Adrenal gland (tissue), 12 donors: Measurements from ENCODE around the gene LYPD6B. TPM values are rescaled to one million over a fixed set of nuclear protein-coding genes. Genes with fewer than 3 reads are reported as not detected.

ENCODE experiments used
- DNase-seq, 7 donors: peaks; one replicate each; pipeline ENCODE4 v3.0.0-alpha.2; 2019 to 2020
- H3K27ac ChIP-seq, 5 donors: fragments of 200-600 bp; sonication (generic) in 4 of 5; 1 replicate in 3 of 5; 2 replicates in 2 of 5; pipeline versions ENCODE4 v1.5.1 to v1.8.0; 2016 to 2020; ENCODE audit warnings: mild to moderate bottlenecking in 1 of 5
- H3K27me3 ChIP-seq: fragments of 200-600 bp; 2 replicates; pipeline ENCODE4 v1.8.0; 2021
- H3K36me3 ChIP-seq, 2 donors: fragments of 200-600 bp; replicated peaks in 1 of 2; 1 replicate in 1 of 2; 2 replicates in 1 of 2; pipeline versions ENCODE4 v1.5.1 to v1.8.0; 2018 to 2022
- H3K4me1 ChIP-seq, 2 donors: fragments of 200-600 bp; replicated peaks in 1 of 2; 1 replicate in 1 of 2; 2 replicates in 1 of 2; pipeline versions ENCODE4 v1.5.1 to v1.8.0; 2018 to 2021
- H3K4me3 ChIP-seq, 4 donors: fragments of 200-600 bp; sonication (generic) in 3 of 4; one replicate each; pipeline ENCODE4 v1.5.1; 2016 to 2018
- H3K9me3 ChIP-seq, 3 donors: fragments of 200-600 bp; sonication (generic) in 1 of 3; replicated peaks in 1 of 3; 1 replicate in 2 of 3; 2 replicates in 1 of 3; pipeline versions ENCODE4 v1.5.1 to v1.8.0; 2016 to 2021
- CTCF ChIP-seq, 6 experiments: fragments of 450-650 bp in 4 of 6; fragments of 200-600 bp in 2 of 6; sonication (generic) in 1 of 6; IDR thresholded peaks; 1 replicate in 5 of 6; 2 replicates in 1 of 6; pipeline versions ENCODE4 v1.5.1 to v1.8.0; 2016 to 2021; ENCODE audit warnings: antibody characterized with exemption in 6 of 6, mild to moderate bottlenecking in 2 of 6, moderate library complexity in 1 of 6
- POLR2A ChIP-seq, 2 donors: fragments of 450-650 bp; IDR thresholded peaks; one replicate each; pipeline ENCODE4 v1.6.1; 2017; ENCODE audit warnings: antibody characterized with exemption in 2 of 2, mild to moderate bottlenecking in 2 of 2, moderate library complexity in 1 of 2
- WGBS, 4 donors: extraction: QIAGEN DNeasy Blood & Tissue Kit in 2 of 4; methylation state at CpG; one replicate each; pipeline versions ENCODE4 v1.1.5 to v1.1.7; 2013 to 2017; 5-methylcytosine and 5-hydroxymethylcytosine counted together
- intact Hi-C, 2 donors: fragments of 100-400 bp; cut with DNase I; formaldehyde crosslinking; loops; one replicate each; pipeline versions ENCODE4 v1.14.1 to v1.15.0; 2022 to 2023
- polyA plus RNA-seq, 3 donors: library from polyadenylated mRNA; stranded (reverse); fragments of 200-250 nt in 2 of 3; fragments of 350-450 nt in 1 of 3; fragmentation: Illumina TruSeq in 1 of 3; extraction: RNeasy Lipid Tissue Mini Kit (QIAGEN cat#74804) in 1 of 3; gene quantifications; one replicate each; pipeline ENCODE4 v1.2.3, GENCODE V29; 2013 to 2014
- total RNA-seq, 9 donors: library from RNA; depleted of rRNA in 4 of 9; stranded (reverse); fragments of >200 nt in 4 of 9; fragments of 120-200 nt in 1 of 9; fragmentation: NEBNext Ultra II Directional in 1 of 9; extraction: Animal tissue kit (Norgen Biotek cat#: 25700) in 1 of 9; gene quantifications; one replicate each; pipeline versions ENCODE4 v1.1.0 to v1.2.4, GENCODE V29; 2013 to 2023
- donor health status: healthy with polysubstance abuse.
- donor health status: Bipolar disorder and iron deficiency.
- donor health status: DM: yes; HTN: yes; CAD: no.
- donor health status: DM: no; HTN: no; CAD: no.
- donor health status: DM: no; HTN: no; CAD: no.
- donor health status: DM: yes; HTN: yes; CAD: no.

The LYPD6B gene
- total and polyA plus RNA-seq, 12 donors: 0.15 to 0.98 (median 0.50) TPM; not detected in 2

GRCh38 chr2:149075853-149076252, 37.4 kb downstream of the LYPD6B start:
- WGBS, 4 donors: 57 to 67% (median 62%) methylated on average over 10 of the region's 10 CpGs
- intact Hi-C loops: no loop called here
- DNase-seq: no peak
- H3K27me3 ChIP-seq: no peaks in the 10 kb centered on the region
- H3K4me1 ChIP-seq: no peaks in the 10 kb centered on the region
- H3K27ac ChIP-seq: no peak overlapping the region
- TF ChIP-seq CTCF (IDR thresholded peaks at IDR 0.05): no peak
- TF ChIP-seq POLR2A (IDR thresholded peaks at IDR 0.05): no peak
- no peaks in the 10 kb centered on the region for H3K36me3 ChIP-seq
- no peak overlapping the region for H3K4me3 ChIP-seq
- no peaks in the 10 kb centered on the region for H3K9me3 ChIP-seq

DNA sequence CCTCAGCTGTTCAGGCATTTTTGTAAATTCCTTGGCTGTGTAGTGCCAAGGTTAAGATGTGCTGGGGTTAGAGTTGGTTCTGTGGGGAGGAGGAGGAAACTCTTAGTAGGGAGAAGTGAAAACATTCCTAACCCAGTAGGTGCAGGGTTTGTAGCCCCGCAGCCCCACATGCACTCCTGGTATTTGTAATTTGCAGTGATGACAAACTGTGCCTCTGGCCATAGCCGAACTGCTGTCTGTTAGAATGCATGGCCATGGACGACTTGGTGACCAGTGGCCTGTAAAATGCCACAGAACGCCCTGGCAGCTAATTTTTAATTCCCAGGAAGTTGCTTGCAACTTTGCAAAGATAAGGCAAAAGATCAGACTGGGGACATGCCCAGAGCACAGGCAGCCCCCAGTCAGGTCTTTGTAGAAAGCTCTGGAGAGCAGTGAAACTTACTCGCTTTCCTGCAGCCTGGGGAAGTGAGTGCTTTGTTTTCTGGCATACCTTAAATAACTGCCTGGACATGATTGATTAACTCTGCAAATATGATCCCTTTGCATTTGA, 38.4 kb downstream of the LYPD6B start:
- no peak overlapping the region for H3K27ac ChIP-seq
- 64 to 69% (median 67%) methylated on average over 5 of the region's 5 CpGs for WGBS, 4 donors
- H3K27me3 ChIP-seq: no peaks in the 10 kb centered on the region
- no peak overlapping the region for H3K4me3 ChIP-seq
- no peak for DNase-seq
- intact Hi-C loops: no loop called here
- TF ChIP-seq CTCF (IDR thresholded peaks at IDR 0.05): no peak
- no peak for TF ChIP-seq POLR2A (IDR thresholded peaks at IDR 0.05)
- no peaks in the 10 kb centered on the region for H3K4me1 ChIP-seq
- H3K9me3 ChIP-seq: no peaks in the 10 kb centered on the region
- H3K36me3 ChIP-seq: no peaks in the 10 kb centered on the region

DNA sequence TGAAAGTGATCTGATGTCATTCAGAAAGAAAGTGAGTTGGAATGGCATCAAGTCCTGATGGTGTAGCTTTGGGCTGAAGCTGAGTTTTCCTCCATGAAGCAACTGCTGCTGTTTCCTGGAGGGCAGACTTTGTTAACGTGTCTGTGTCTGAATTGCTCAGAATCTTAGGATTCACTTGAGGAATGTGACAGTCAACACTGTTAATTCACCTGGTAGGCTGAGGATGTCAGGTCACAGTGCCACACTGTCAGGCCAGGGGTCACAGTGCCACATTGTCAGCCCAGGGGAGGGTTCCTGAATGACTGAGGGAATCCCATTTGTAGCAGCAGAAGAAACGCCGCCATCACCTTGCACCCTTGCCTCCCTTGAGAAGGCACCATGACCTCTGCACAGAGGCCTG, 39.4 kb downstream of the LYPD6B start:
- intact Hi-C loops: no loop called here

DNA sequence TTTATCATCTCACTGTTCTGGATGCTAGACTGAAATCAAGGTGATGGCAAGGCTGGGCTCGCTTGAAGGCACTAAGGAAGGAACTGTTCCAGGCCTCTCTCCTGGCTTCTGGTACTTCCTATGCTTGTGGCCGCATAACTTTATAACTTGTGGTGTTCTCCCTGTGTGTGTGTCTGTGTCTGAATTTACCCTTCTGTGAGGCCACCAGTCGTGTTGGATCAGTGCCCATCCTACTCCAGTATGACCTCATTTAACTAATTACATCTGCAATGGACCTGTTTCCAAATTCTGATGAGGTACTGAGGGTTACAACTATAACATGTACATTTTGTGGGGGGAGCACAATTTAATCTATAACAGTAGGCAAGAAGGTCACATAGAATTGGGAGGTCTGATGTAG, 41.6 kb downstream of the LYPD6B start:
- no peak overlapping the region for H3K27ac ChIP-seq
- no peaks in the 10 kb centered on the region for H3K36me3 ChIP-seq
- no peak for TF ChIP-seq POLR2A (IDR thresholded peaks at IDR 0.05)
- no peak for TF ChIP-seq CTCF (IDR thresholded peaks at IDR 0.05)
- H3K4me3 ChIP-seq: no peak overlapping the region
- H3K9me3 ChIP-seq: no peaks in the 10 kb centered on the region
- no peak for DNase-seq
- H3K4me1 ChIP-seq: no peaks in the 10 kb centered on the region
- intact Hi-C loops: no loop called here
- H3K27me3 ChIP-seq: no peaks in the 10 kb centered on the region
- 60 to 71% (median 70%) methylated on average over 3 of the region's 3 CpGs for WGBS, 4 donors

More for the DNA sequence above, 39.4 kb downstream of the LYPD6B start:
- no peaks in the 10 kb centered on the region for H3K9me3 ChIP-seq
- no peak overlapping the region for H3K27ac ChIP-seq
- 66 to 74% (median 71%) methylated on average over 3 of the region's 3 CpGs for WGBS, 4 donors
- no peak overlapping the region for H3K4me3 ChIP-seq
- no peaks in the 10 kb centered on the region for H3K36me3 ChIP-seq
- no peak for TF ChIP-seq POLR2A (IDR thresholded peaks at IDR 0.05)
- no peak for DNase-seq
- H3K27me3 ChIP-seq: no peaks in the 10 kb centered on the region
- no peaks in the 10 kb centered on the region for H3K4me1 ChIP-seq

DNA sequence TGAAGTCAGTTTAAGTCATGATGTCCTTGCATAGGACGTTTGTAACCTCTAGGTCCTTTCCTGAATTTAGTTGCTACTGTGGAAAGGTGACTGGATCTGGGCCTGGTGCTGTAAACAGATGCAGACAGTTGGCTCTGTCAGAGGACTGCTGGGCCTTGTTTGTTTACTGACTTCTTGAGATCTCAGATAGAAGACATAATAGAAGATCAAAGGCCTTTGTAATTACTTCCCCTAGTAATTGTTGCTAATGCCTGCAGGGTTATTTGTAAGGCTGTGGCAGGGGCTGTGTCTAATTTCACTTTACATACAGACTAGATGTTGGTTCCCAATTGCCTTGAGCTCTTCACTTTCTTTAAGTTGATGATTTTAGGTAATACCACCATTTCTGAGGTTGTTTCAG, 42.5 kb downstream of the LYPD6B start:
- H3K36me3 ChIP-seq: no peaks in the 10 kb centered on the region
- no peak for DNase-seq
- intact Hi-C loops: no loop called here
- H3K4me1 ChIP-seq: no peaks in the 10 kb centered on the region
- H3K27me3 ChIP-seq: no peaks in the 10 kb centered on the region
- WGBS, 4 donors: 42 to 63% (median 53%) methylated on average over 1 of the region's 1 CpG
- H3K9me3 ChIP-seq: no peaks in the 10 kb centered on the region
- no peak overlapping the region for H3K27ac ChIP-seq
- no peak overlapping the region for H3K4me3 ChIP-seq
- TF ChIP-seq POLR2A (IDR thresholded peaks at IDR 0.05) (no peak), CTCF (IDR thresholded peaks at IDR 0.05) (no peak)
